ENCODE data around the gene PDLIM7.
"Not testable (repeated sequence)": the region's sequence is repeated elsewhere in the genome, so short reads cannot be mapped to it uniquely, and the experiment has no call there.

Gene PDLIM7, protein sequence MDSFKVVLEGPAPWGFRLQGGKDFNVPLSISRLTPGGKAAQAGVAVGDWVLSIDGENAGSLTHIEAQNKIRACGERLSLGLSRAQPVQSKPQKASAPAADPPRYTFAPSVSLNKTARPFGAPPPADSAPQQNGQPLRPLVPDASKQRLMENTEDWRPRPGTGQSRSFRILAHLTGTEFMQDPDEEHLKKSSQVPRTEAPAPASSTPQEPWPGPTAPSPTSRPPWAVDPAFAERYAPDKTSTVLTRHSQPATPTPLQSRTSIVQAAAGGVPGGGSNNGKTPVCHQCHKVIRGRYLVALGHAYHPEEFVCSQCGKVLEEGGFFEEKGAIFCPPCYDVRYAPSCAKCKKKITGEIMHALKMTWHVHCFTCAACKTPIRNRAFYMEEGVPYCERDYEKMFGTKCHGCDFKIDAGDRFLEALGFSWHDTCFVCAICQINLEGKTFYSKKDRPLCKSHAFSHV

DNA sequence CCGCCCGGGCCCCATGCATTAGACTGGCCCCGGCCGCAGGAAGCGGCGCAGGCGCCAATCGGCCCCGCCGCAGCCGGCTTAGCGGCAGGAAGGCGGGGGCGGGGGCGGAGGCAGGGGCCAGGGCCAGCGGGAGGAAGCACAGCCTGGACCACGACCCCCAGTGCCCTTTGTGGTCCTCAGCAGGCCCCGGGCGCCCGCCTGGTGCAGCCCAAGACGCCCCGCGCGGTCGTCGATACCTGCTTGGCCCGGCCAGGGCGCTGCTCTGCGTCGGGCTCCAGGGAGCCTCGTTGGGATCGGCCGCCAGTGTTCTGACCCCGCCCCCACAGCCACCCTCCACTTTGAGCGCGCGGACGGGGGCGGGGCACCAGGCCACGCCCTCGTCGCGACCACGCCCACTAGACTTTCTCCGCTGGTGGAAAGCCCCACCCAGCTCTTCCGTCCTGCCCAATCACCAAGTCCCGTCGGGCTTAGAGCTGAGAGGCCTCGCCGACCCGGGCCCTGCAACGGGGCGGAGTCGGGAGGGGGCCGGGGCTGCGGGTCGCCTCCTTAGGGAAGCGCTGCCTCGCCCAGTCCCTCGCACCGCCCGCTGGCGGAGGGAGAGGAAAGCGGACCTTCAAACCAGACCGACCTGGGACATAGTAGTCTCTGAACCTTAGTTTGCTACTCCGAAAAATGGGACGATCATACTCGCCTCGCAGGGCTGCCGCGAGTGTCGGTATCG is at the start of gene PDLIM7:
Gene PDLIM7, minus strand, starts transcription at position 313 of the 721 bp plus-strand sequence. CDS start 1,092 bp downstream, outside the sequence.
- DNase-seq = peak; percentile 97

DNA sequence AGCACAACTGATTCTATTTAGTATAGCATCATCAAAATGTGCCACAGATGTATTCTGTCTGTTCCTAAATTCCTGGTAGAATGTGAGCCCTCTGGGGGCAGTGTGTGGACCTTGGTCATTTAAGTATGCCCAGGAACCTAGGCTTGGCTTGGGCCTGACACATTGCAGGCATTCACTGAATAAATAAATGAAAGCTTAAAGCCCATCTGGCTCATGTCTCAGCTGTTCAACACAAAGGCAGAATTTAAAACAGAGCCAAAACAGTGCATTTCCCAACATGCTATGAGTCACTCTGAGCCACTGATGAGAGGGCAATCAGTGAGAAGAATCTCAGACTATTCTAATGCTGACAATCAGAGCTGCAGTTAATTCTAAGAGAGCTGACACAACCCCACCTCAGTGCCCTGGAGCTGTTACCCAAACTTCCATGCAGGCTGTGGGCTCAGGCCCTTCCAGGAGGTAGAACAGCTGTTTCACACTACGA is 48.9 kb upstream of the PDLIM7 start:
- DNase-seq = no peak

DNA sequence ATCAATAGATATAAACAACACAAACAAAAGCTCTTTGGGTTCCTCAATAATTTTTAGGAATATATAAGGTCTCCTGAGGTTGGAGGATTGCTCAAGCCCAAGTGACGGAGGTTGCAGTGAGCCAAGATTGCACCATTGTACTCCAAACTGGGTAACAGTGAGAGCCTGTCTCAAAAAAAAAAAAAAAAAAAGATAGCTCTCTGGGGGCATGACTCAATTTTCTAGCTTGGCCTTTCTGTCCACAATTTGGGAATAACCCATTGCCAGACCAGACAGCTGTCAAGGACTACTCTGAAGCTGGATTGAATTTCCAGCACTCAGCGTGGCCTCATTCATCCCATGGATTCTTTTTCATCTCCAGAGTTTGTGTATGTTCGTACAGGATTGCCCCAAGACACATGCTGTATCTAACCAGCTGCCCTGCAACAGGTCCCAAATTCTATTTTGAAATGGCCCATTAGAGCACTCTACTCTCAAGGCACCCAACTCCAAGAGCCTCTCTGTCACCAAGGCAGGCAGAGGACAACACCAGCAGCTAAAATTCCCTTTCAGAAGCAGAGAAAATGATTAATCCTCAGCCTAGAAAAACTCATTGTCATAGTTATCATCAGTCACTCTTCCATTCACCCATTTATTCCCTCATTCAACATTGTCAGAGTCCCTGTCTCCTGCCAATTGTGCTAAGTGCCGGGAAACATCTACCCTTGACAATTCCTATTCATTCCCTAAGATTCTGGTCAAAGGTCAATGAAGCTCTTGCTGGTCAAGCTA is 48.3 kb upstream of the PDLIM7 start:
- no peak for DNase-seq

DNA sequence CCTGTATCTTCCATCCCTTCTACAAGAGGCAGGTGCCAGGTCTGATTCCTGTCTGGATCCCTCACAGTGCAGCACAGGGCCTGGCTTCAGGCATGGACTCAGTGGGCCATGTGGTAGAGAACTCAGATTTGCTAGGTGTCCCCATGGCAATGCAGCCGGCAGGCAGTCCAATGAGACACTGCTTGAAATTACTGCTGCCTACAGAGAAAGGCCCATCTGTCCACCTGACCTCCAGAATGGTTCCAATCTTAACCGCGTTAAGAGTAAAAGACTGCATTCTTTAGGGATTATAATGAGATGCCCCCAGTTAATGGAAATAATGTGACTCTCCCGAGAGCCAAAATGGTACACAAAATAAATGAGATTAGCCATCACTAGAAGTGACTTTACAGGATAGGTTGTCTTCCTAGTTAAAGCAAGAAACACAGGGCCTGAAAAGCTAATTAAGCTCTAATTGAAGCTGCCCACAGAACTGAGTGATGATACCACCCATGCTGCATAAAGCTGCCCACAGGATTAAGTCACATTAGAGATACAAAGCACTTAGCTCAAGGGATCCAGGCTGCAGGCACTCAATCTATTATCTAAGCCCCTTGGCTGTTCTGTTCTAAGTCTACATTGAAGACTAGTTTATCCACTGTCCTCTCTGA is 45.5 kb upstream of the PDLIM7 start:
- no peak for DNase-seq

DNA sequence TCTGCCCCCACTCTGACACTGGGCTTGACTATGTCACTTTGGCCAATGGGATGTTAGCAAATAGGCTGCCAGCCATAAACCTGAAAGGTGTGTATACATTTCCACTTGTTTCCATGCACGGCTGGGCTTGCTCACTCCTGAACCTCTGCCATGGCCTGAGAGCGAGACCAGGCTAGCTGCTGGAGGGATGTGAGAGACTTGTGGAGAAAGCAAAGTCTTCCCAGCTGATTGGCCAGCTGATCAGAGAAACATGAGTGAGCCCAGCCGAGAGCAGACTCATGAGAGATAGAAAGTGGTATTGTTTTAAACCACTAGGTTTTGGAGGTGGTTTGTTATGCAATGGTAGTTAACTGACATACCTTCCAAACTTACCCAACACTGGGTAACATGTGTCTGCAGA is 43.0 kb upstream of the PDLIM7 start:
- DNase-seq = no peak

DNA sequence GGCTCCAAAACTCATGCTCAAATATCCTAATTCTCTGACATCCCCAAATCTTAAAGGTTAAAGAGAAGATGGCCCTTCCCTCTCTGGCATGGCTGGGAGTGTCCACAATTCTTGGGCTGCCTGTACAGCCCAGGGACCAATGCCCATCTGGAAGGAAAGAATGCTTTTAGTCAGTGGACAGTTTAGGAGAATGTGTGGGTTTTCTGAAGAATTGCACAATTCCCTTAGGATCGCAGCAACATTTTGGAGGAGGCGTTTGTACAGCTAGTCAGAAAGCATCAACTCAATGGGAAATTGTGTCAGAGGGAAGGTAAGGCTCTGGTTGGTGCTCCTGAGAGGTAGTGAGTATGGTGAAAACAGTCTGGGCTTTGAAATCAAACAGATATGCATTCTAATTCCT is 42.0 kb upstream of the PDLIM7 start:
- no peak for DNase-seq

DNA sequence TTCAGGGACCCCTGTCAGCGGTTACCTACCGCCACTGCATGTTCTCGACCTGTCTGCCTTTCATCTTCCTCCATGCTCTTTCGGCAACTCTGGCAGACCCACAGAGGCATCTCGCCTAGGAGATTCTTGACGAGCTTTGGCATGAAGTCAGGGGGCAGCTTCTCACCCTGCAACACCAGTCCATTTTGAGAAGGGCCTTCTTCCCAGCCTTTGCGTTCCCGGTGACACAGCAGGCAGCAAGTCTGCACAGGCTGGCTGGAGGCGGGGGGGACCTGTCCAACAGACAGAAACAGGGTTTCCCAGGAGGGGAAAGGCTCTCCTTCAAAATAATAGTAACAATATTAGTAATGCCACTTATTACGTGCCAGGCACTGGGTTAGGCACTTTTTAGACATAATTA is 41.5 kb upstream of the PDLIM7 start:
- DNase-seq = no peak

DNA sequence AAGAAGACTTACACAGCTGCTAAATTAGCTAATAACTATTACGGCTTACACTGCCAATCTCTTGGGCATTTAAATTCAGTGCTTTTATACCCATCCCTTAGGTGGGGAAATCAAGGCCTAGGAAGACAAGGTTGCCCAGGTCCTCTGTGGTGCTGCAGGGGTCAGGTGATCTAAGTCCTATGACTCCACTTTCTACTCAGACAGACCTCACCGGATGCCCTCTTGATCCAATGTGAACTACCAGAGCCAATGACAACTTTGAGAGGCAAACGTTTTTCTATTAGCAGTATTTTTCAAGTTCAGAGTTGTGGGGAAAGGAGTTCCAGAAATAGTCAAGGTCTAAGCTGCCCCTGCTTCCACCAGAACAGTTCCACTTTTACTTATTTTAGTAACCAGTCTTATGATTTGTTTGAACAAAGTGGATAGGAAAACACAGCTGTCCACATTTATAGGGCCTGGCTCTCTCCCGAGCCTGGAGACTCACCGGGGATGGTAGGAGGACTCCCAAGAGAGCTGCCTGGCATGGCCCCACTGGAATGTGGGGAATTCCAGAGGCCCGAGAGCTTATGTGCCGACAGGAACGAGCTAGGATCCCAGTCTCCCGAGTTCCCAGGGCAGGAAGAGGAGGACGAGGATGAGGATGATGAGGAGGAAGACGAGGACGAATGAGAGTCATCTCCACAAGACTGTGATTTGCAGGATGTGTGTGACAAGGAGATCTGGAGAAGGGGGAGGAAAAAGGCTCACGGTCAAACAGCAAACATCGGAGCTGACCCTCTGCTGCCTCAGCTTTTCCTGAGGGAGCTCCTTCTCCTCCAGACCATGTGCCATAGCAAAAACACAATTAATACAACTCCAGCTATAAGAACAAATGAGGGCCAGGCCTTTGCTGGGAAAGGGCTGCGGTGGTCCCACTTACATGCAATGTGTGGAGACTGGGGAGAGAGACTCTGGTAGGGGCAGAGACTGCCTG is 40.3 kb upstream of the PDLIM7 start:
- DNase-seq = no peak

DNA sequence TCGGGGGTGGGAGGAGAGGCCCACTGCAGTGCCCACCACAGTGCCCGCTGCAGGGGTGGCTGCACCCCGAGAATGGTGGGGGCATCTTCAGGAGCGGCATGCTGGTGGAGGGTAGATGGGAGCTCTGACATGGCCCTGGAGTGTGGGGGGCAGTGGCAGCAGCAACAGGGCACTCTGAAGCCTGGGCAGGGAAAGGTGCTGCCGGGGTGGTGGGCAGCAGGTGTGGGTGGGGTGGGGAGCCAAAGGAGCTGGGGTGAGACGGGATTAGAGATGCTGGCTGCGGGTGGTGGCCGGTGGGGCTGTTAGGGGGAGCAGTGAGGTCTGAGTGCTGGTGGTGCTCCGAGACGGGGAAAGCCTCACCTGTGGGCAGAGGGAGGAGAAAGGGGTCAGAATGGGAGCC is 39.0 kb upstream of the PDLIM7 start:
- DNase-seq = no peak

DNA sequence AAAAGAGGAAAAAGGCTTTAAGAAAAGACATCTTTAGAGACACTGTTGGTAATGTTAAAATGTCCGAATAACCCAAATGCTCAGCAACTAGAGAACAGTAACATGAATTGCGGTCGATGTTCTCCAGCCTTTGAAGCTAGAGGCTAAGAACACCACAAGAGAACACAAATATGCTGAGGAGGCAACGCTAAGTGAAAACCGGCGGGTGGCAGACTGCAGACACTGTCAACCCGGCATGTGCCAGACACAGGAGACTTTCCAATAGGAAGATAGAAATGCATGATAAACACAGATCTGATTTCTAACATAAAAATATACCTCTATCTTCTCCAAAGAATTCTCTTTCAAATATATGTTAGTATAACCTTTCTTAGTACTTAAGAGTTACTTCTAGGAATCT is 37.7 kb upstream of the PDLIM7 start:
- no peak for DNase-seq

DNA sequence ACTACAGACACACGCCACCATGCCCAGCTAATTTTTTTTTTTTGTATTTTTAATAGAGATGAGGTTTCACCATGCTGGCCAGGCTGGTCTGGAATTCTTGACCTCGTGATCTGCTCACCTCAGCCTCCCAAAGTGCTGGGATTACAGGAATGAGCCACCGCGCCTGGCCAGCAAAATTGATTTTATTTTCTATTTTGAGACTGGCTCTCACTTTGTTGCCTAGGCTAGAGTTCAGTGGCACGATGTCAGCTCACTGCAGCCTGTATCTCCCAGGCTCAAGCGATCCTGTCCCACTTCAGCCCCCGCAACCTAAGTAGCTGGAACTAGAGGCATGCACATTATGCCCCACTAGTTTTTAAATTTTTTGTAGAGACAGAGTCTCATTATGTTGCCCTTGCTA is 37.0 kb upstream of the PDLIM7 start:
- DNase-seq = not testable (repeated sequence)

DNA sequence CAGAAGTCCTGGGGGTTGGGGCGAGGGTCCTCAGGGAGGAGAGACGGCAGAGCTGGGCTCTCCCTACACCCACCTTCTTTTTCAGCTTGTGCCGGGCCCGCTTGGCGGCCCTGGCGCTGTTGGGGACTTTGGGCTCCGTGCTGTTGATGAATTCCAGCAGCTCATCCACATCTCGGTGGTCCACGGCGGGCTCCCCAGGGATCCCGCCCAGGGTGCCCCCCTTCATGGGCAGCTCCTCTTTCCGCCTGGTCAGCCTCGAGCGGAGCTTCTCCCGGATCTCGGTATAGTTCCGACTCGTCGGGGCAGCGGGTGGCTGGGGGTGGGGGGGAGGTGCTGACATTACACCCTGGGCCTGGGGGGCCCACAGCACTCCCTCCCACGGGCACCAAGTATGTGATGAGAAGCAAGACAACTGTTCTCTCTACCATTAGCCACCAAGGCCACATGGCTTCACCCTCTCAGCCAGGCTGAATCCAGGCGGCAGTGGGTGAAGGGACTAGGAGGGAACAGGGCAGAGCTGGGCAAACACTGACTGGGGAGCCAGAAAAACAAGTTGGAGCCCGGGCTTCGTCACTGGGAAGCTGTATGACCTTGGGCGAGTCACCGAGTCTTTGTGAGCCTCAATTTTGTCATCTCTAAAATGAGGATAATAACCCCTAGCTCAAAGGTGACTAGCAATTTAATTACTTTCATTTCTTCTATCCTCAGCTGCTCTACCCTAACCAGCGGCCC is 34.0 kb upstream of the PDLIM7 start:
- no peak for DNase-seq

DNA sequence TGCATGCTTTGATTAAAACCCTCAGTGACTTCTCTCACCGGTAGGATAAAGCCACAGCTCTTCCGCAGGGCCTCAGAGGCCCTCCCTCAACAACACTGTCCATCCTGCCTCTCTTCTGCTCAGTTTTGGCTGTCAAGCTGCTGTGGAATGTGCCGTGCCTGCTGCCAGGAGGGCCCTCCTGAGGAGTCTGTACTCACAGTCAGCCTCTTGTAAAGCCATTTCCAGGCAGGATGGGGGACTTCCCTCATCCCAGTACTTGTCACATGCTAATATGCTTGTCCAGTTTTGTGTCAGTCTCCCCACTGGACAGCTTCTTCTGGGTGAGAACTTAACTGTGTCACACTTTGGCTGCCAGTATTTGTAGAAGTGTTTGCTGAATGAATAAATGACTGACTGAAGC is 33.2 kb upstream of the PDLIM7 start:
- DNase-seq = no peak

DNA sequence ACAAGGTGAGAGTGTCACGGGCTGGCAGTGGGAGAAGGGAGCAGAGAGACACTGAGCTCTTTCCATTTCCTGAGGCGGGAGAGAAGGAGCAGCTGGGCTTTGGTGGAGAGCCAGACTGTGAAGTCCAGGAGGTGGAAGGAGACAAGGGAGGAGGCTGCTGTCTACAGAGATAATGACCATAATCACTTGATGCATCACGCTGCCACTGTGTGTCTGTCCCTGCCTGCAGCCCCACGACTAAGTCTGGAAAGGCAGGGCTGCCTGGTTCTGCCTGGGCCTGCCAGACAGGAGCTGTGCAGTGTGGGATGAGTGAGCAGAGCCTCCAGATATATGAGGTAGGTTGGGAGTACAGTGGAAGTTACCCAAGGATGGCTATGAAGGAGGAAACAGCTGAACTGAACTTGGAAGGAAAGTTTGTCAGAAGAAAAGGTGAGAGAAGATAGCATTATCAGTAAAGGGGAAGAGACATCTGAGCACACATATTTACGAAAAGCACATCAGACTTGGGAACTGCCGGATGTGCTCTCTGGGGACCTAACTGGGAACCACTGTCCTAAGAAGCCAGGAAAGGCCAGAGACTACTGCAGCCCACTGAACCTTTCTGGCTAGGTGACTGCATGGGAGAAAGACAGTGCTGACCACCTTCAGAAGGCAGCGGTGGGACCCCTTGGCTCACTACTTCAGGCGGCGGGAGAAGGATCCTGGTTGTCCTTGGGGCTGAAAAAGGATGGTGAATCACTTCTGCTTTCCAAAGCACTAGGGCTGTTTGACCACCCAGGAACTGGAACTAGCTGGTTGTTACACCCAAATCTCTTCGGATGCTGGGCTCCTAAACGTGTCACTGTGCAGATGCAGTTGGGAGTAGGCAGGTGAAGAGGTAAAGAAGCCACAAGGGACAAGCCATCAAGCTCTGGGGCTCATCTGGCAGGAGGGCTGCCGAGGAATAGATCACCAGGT is 32.1 kb upstream of the PDLIM7 start:
- DNase-seq = no peak

DNA sequence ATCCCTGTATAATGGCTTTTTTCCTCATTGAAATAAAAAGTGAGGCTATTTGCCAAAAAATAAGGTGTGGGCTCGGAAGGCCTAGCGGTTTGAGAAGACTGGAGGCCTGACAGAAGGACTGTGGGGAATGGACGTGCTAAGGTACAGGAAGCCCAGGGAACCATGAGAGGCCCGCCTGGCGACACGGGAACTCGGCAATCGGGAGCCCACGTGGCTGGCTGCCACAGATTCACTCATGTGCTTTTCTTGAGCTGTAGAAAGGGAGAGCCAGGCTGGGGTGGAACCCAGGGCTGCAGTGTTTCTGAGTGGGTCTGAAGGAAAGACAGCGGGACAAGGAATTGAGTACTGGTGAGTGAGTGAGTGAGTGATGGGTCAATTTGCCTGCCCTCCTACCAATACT is 31.2 kb upstream of the PDLIM7 start:
- no peak for DNase-seq

DNA sequence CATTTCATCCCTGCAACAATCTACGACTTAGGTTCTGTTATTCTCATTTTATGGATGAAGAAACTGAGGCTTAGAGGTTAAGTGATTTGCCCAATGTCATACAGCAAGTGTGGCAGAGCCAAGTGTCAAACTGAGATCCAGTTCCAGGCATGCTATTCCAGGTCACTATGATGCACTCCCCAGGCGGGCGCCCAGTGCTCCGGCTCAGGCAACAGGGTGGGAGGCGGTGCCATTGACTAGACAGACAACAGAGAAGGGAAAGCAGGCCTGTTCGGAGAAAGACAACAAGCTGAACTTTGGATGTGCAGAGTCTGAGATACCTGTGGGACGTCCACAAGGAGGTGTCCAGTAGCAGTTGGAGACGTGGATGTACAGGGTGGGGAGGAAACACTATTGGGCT is 30.2 kb upstream of the PDLIM7 start:
- no peak for DNase-seq

DNA sequence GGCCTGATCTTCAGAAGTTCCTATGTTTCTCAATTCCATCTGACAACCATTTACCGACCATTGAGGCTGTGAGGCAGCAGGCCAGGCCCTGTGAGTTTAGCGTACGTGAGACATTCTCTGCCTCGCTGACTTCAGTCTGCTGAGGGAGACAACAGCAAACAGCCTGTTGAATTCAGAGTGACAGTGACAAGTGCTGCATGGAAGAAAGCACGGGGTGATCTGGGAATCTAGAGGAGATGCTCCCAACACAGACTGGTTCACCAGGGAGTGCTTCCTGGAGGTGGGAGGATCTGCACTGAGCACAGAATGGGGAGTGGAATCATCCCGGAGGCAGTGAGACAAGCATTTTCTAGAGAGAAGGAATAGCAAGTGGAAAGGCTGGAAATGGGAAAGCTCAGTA is 29.4 kb upstream of the PDLIM7 start:
- DNase-seq = no peak

DNA sequence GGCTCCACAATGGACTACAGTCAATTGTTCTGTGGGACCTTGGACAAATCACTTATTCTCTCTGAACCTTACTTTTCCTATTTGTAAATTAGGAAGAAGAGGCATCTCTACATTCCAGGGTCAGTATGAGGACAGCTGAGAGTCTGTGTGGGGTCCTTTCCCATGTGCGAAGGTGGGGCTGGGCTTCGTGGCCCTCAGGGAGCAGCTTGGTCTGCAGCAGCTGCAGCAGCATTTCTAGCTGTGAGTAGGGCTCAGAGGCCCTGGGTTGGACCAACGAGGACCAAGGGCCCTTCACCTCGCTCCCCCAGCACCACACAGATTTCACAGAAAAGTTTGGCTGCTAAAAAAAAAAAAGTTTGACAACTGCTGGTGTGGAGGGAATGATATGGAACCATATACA is 28.8 kb upstream of the PDLIM7 start:
- DNase-seq = no peak

DNA sequence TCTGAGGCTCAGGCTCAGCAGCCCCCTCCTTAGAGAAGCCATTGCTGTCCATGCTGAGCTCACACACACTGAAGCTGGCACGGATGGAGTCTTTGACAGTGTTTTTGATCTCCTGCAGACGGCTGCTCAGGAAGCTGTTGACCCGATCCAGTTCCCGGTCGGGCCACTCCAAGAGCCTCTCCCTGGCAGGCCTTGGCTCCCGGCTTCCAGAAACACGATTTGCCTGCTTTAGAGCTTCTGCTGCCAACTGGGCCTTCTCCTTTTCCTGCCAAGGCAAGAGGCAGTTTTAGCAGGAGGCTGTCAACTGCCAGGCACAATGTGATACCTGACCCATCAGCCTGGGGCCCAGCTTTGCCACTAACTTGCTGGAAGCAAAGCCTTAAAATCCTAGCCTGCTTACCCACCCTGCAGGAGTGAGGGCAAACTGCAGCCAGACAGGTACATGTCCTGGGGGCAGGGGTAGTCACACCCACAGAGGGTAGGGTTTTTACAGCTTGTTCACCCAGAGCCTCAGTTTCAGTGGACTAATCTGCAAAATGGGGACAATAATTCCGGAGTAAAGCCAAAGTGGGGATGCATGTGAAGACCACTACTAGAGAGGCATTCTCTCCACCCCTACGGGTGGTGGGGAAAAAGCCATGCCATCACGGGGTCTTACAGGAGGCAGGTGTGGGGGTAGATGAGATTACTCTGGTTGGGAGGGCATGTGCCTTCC is 27.7 kb upstream of the PDLIM7 start:
- DNase-seq = no peak
